GM08714 (cell line): ENCODE results near the gene TMEM242.

Experiments
- H3K4me3 ChIP-seq: fragments of 200-500 bp; sonication (Bioruptor generic); 2 replicates; pipeline ENCODE4 v1.5.1; 2014; ENCODE audit warnings: mild to moderate bottlenecking, low read length, inconsistent platforms
- ZNF274 ChIP-seq: IDR thresholded peaks from 2 replicates; pipeline ENCODE4 v1.6.1; 2012; ENCODE audit warnings: mild to moderate bottlenecking, low read depth, low read length

The TMEM242 gene

GRCh38 chr6:157287923-157288322 is 35.4 kb downstream of the TMEM242 start:
- TF ChIP-seq ZNF274, result no peak
- H3K4me3 ChIP-seq, result no peak overlapping the region

- no peak for TF ChIP-seq ZNF274
- no peak overlapping the region for H3K4me3 ChIP-seq
Measured at GRCh38 chr6:157287247-157287850, 36.0 kb downstream of the TMEM242 start.

- TF ChIP-seq ZNF274, result no peak
- H3K4me3 ChIP-seq, result no peak overlapping the region
Measured at GRCh38 chr6:157285422-157285779, 37.9 kb downstream of the TMEM242 start.

GRCh38 chr6:157284738-157285421 is 38.4 kb downstream of the TMEM242 start:
- no peak overlapping the region for H3K4me3 ChIP-seq
- TF ChIP-seq ZNF274, result no peak

DNA sequence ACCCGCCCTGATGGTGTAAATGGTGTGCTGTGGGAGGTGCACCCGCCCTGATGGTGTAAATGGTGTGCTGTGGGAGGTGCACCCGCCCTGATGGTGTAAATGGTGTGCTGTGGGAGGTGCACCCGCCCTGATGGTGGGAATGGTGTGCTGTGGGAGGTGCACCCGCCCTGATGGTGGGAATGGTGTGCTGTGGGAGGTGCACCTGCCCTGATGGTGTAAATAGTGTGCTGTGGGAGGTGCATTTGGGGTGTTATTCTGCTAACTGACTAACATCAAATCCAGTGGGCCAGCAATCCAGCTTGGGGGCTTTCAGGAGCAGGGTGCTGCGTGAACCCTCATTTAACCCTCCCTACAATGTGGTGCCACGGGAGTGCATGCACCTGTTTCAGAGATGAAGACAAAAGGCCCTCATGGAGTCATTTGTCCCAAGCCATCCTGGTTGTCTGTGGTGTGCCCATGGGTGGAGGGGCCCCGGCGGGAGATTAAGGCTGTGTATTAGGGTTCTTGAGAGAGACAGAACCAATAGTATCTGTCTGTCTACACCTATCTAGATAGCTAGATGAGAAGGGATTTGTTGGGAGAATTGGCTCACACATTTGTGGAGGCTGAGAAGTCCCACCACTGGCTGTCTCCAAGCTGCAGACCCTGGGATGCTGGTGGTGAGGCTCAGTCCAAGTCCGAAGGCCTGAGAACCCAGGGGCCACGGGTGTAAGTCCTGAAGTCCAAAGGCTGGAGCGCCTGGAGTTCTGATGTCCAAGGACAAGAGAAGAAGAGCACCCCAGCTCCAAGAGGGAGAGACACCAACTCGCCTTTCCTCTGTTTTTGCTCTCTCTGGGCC is 39.2 kb downstream of the TMEM242 start:
- H3K4me3 ChIP-seq, result no peak overlapping the region
- no peak for TF ChIP-seq ZNF274

DNA sequence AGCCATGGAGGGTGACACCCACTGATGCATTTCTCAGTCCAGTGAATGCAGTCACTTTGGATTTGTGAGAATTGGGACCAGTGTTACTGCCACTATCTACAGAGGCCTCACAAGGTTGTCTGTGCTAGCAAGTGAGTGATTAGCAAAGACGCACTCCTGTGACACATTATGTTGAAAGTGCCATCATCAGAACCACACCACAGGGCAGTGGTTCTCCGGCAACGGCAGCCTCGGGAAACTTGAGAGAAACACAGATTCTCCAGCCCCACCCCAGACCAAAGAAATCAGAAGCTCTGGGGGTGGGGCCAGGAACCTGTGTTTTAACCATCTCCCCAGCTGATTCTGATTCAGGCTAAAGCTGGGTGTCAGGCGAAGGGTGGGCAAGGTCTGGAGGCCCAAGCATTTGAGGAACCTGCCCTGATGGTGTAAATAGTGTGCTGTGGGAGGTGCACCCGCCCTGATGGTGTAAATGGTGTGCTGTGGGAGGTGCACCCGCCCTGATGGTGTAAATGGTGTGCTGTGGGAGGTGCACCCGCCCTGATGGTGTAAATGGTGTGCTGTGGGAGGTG is 39.9 kb downstream of the TMEM242 start:
- no peak for TF ChIP-seq ZNF274
- H3K4me3 ChIP-seq, result no peak overlapping the region

DNA sequence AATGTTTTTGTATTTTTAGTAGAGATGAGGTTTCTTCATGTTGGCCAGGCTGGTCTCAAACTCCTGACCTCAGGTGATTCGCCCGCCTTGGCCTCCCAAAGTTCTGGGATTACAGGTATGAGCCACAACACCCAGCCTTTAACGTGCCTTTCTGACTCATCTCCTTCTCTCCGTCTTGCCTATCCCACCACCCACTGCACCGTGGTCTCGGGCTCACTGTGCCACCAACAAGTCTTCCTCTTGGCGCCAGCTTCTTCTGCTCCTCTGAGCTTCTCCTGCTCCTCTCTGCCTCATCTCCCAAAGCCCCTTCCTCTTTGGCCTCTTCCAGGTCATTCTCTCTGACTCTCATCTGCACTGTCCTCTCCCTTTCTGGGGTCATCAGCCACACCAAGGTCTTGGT is 41.0 kb downstream of the TMEM242 start:
- TF ChIP-seq ZNF274, result no peak
- H3K4me3 ChIP-seq, result no peak overlapping the region

- no peak overlapping the region for H3K4me3 ChIP-seq
- no peak for TF ChIP-seq ZNF274
Measured at GRCh38 chr6:157281570-157281969, 41.7 kb downstream of the TMEM242 start.

DNA sequence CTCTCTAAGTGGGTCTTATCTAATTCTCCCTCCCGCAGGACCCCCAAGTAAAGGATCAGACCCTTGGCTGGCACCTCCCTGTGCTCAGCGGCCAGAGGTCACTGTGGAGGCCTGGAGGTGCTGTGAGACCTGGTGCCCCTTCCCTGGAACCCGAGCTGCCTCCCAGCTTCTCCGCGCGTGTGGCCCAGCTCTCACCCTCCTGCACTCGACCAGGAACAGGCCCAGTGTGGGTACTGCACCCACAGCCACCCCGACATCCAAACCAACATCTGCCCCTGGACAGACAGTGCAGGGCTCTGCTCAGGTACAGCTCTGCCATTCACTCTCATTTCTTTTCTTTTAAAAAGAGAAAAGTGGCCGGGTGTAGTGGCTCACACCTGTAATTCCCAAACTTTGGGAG is 42.4 kb downstream of the TMEM242 start:
- TF ChIP-seq ZNF274, result no peak
- H3K4me3 ChIP-seq, result no peak overlapping the region

- no peak overlapping the region for H3K4me3 ChIP-seq
- no peak for TF ChIP-seq ZNF274
Measured at GRCh38 chr6:157280157-157280556, 43.2 kb downstream of the TMEM242 start.

- no peak for TF ChIP-seq ZNF274
- H3K4me3 ChIP-seq, result no peak overlapping the region
Measured at GRCh38 chr6:157278171-157278570, 45.1 kb downstream of the TMEM242 start.

- TF ChIP-seq ZNF274, result no peak
- H3K4me3 ChIP-seq, result no peak overlapping the region
Measured at GRCh38 chr6:157276731-157277130, 46.6 kb downstream of the TMEM242 start.

DNA sequence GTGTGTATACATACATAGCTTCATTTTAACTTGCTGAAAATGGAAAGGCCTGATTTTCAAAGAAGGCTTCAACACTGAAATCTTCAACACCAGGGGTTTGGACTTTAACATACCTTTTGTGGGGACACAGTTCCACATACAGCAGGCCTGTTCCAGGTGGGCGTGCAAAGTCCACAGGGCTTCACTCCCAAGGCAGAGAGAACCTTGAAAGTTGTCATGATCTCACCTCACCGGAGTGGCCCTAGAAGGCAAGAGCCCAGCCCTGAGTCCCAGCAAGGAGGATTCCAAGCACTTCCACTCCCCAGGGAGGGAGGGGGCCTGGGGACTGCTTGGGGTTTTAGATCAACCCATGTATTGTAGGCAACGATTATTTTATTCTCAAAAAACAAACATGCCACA is 47.2 kb downstream of the TMEM242 start:
- TF ChIP-seq ZNF274, result no peak
- H3K4me3 ChIP-seq, result no peak overlapping the region

DNA sequence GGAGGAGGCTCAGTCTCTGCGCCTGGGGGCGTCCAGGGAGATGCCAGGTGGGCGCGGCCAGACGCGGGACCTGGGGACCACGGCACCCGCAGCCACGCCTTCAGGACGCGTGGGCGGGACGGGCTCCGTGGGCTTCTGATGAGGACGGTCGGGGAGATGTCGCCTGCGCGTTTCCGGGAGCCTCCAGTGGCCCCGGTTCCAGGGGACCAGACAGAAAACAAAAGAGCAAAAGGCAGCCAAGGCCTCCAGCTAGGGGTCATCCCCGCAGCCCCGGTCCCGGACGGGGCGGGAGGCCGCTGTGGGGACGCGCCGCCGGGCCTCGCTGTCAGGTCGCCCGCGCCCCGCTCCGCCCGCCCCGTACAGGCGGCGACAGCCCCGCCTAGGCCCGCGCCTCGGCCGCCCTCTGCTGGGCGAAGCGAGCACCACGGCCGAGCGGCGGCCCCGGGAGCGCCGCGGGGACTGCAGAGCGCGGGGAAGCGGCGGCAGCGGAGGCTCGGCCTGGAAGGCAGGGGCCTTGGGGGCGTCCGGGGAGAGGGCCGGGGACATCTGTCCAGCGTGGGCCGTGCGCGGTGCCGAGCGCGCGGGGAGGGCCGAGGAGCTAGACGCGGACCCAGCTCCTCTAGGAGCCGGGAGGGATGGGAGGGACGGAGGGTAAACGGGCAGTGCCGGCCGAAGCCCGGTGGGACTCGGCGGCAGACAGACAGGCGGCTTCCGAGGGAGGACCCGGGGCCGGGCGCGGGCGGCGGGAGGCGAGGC is 48.7 kb downstream of the TMEM242 start:
- no peak for TF ChIP-seq ZNF274
- H3K4me3 ChIP-seq, result peak overlapping the region; percentile 69; the same call in 1 of the 2 replicates
